ENCODE data around the gene GP1BA. TPM values are rescaled to one million over a fixed set of nuclear protein-coding genes. Genes with fewer than 3 reads are reported as not detected.

Gene GP1BA
- total and polyA plus RNA-seq, 4 donors = 0.03 to 2.3 (median 0.18) TPM; not detected in 1

- DNase-seq (ENCODE audit: low spot score) = no peak
- Histone ChIP-seq H3K27ac (ENCODE audit: low read depth in 1 of 2, low read length in 2 of 2) (no peak overlapping the region), H3K4me1 (ENCODE audit: control insufficient read depth in 4 of 4, insufficient read depth in 4 of 4, low read length in 3 of 4) (peaks cover 6 to 49% (median 26%) of the 10 kb centered on the region in 4 donors), H3K27me3 (ENCODE audit: control insufficient read depth in 4 of 4, insufficient read depth in 4 of 4, low read length in 3 of 4) (no peaks in the 10 kb centered on the region), H3K36me3 (ENCODE audit: control insufficient read depth in 4 of 4, insufficient read depth in 3 of 4, low read depth in 1 of 4, low read length in 3 of 4) (peaks cover 2 to 37% (median 9%) of the 10 kb centered on the region in 4 donors), H3K4me3 (ENCODE audit: low read depth in 1 of 3, low read length in 3 of 3) (no peak overlapping the region), H3K9me3 (ENCODE audit: control insufficient read depth in 4 of 4, low read length in 3 of 4) (no peaks in the 10 kb centered on the region), H3K9ac (ENCODE audit: low read depth in 1 of 2, low read length in 2 of 2) (no peak overlapping the region)
- WGBS = 71% methylated on average over 10 of the region's 10 CpGs
- TF ChIP-seq ZBTB33 (IDR thresholded peaks at IDR 0.05) (no peak), MAX (IDR thresholded peaks at IDR 0.05) (no peak), ATF3 (IDR thresholded peaks at IDR 0.05) (no peak), REST (IDR thresholded peaks at IDR 0.05) (no peak), FOXA1 (IDR thresholded peaks at IDR 0.05) (no peak), HNF4G (IDR thresholded peaks at IDR 0.05) (no peak), SP1 (IDR thresholded peaks at IDR 0.05) (no peak), FOXA2 (IDR thresholded peaks at IDR 0.05) (no peak), GABPA (IDR thresholded peaks at IDR 0.05 in 1 of 2, conservative IDR thresholded peaks at IDR 0.05 in 1 of 2) (no peak), JUND (IDR thresholded peaks at IDR 0.05) (no peak), NR2F2 (IDR thresholded peaks at IDR 0.05) (no peak), YY1 (IDR thresholded peaks at IDR 0.05) (no peak), RAD21 (IDR thresholded peaks at IDR 0.05) (no peak), EGR1 (IDR thresholded peaks at IDR 0.05; ENCODE audit: low read depth in 2 of 2) (no peak), HNF4A (conservative IDR thresholded peaks at IDR 0.05) (no peak)
Observed at GRCh38 chr17:4897198-4897687, 34.8 kb upstream of the GP1BA start.

GRCh38 chr17:4897785-4898184, 34.3 kb upstream of the GP1BA start:
- 94% methylated on average over 5 of the region's 5 CpGs for WGBS
- Histone ChIP-seq H3K9ac (ENCODE audit: low read depth in 1 of 2, low read length in 2 of 2) (no peak overlapping the region), H3K27ac (ENCODE audit: low read depth in 1 of 2, low read length in 2 of 2) (no peak overlapping the region), H3K4me3 (ENCODE audit: low read depth in 1 of 3, low read length in 3 of 3) (no peak overlapping the region), H3K36me3 (ENCODE audit: control insufficient read depth in 4 of 4, insufficient read depth in 3 of 4, low read depth in 1 of 4, low read length in 3 of 4) (peaks cover 2 to 32% (median 9%) of the 10 kb centered on the region in 4 donors), H3K4me1 (ENCODE audit: control insufficient read depth in 4 of 4, insufficient read depth in 4 of 4, low read length in 3 of 4) (peaks cover 6 to 49% (median 26%) of the 10 kb centered on the region in 4 donors), H3K9me3 (ENCODE audit: control insufficient read depth in 4 of 4, low read length in 3 of 4) (no peaks in the 10 kb centered on the region), H3K27me3 (ENCODE audit: control insufficient read depth in 4 of 4, insufficient read depth in 4 of 4, low read length in 3 of 4) (no peaks in the 10 kb centered on the region)
- no peak for DNase-seq (ENCODE audit: low spot score)
- no peak for TF ChIP-seq MAX (IDR thresholded peaks at IDR 0.05)
- TF ChIP-seq ATF3 (IDR thresholded peaks at IDR 0.05) = no peak
- TF ChIP-seq FOXA1 (IDR thresholded peaks at IDR 0.05) = no peak
- TF ChIP-seq REST (IDR thresholded peaks at IDR 0.05) = no peak
- TF ChIP-seq TAF1 (conservative IDR thresholded peaks at IDR 0.05) = no peak
- no peak for TF ChIP-seq YY1 (IDR thresholded peaks at IDR 0.05)
- no peak for TF ChIP-seq ZBTB33 (IDR thresholded peaks at IDR 0.05)
- no peak for TF ChIP-seq RXRA (IDR thresholded peaks at IDR 0.05)
- TF ChIP-seq EGR1 (IDR thresholded peaks at IDR 0.05; ENCODE audit: low read depth in 2 of 2) = no peak
- TF ChIP-seq JUND (IDR thresholded peaks at IDR 0.05) = no peak
- TF ChIP-seq GABPA (IDR thresholded peaks at IDR 0.05 in 1 of 2, conservative IDR thresholded peaks at IDR 0.05 in 1 of 2) = no peak
- TF ChIP-seq NR2F2 (IDR thresholded peaks at IDR 0.05) = no peak
- TF ChIP-seq SP1 (IDR thresholded peaks at IDR 0.05) = no peak
- TF ChIP-seq HNF4A (conservative IDR thresholded peaks at IDR 0.05) = no peak
- no peak for TF ChIP-seq HNF4G (IDR thresholded peaks at IDR 0.05)
